ENCODE results near the gene MORC4.

- TF ChIP-seq, protein P1, sequence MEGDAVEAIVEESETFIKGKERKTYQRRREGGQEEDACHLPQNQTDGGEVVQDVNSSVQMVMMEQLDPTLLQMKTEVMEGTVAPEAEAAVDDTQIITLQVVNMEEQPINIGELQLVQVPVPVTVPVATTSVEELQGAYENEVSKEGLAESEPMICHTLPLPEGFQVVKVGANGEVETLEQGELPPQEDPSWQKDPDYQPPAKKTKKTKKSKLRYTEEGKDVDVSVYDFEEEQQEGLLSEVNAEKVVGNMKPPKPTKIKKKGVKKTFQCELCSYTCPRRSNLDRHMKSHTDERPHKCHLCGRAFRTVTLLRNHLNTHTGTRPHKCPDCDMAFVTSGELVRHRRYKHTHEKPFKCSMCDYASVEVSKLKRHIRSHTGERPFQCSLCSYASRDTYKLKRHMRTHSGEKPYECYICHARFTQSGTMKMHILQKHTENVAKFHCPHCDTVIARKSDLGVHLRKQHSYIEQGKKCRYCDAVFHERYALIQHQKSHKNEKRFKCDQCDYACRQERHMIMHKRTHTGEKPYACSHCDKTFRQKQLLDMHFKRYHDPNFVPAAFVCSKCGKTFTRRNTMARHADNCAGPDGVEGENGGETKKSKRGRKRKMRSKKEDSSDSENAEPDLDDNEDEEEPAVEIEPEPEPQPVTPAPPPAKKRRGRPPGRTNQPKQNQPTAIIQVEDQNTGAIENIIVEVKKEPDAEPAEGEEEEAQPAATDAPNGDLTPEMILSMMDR (IDR thresholded peaks at IDR 0.05) = no peak
- no peak for TF ChIP-seq POLR2A (IDR thresholded peaks at IDR 0.05)
Observed at GRCh38 chrX:106949366-106949765, 50.6 kb downstream of the MORC4 start.
